GM20000 (cell line): ENCODE data around the gene CCDC43.

ENCODE experiments used
- DNase-seq: peaks from one replicate; pipeline ENCODE4 v3.0.0; 2012; ENCODE audit warnings: low spot score
- TF ChIP-seq, protein P1 (sequence below): IDR thresholded peaks from 2 replicates; pipeline ENCODE4 v1.5.1; 2012; ENCODE audit warnings: mild to moderate bottlenecking, control low read depth; ENCODE audit errors: extremely low read depth, missing control alignments

The CCDC43 gene

DNA sequence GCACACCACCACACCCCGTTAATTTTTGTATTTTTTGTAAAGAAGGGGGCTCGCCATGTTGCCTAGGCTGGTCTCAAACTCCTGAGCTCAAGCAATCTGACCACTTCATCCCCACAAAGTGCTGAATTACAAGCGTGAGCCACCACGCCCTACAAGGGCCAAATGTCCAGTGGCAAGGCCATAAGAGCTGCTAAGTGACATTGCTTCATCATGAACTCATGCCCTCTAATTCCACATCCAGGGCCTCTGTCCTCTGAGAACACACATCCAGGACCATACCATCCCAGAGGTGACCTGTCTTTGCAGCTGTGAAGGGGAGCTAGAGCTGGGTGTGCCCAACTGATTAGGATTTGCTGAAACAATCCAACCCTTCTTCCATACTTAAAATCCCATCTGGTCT lies 58.9 kb downstream of the CCDC43 start:
- TF ChIP-seq, protein P1, sequence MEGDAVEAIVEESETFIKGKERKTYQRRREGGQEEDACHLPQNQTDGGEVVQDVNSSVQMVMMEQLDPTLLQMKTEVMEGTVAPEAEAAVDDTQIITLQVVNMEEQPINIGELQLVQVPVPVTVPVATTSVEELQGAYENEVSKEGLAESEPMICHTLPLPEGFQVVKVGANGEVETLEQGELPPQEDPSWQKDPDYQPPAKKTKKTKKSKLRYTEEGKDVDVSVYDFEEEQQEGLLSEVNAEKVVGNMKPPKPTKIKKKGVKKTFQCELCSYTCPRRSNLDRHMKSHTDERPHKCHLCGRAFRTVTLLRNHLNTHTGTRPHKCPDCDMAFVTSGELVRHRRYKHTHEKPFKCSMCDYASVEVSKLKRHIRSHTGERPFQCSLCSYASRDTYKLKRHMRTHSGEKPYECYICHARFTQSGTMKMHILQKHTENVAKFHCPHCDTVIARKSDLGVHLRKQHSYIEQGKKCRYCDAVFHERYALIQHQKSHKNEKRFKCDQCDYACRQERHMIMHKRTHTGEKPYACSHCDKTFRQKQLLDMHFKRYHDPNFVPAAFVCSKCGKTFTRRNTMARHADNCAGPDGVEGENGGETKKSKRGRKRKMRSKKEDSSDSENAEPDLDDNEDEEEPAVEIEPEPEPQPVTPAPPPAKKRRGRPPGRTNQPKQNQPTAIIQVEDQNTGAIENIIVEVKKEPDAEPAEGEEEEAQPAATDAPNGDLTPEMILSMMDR = no peak
- no peak for DNase-seq

DNA sequence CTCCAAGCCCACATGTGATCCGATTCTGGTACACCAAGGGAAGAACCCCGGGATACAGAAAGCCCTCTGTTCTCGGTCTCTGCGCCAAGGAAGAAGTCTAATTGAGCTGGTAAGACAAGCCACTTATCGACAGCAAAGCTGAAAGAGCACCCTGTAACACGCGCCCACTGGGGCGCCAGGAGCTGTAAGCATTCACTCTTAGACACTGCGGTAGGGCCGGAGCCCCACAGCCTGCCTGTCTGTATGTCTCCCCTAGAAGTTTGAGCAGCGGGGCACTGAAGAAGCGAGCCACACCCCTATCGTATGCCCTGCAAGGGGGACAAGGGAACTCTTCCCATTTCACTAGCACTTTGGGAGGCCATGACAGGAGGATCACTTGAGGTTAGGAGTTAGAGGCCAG lies 60.3 kb downstream of the CCDC43 start:
- no peak for DNase-seq
- TF ChIP-seq, protein P1 = no peak

DNA sequence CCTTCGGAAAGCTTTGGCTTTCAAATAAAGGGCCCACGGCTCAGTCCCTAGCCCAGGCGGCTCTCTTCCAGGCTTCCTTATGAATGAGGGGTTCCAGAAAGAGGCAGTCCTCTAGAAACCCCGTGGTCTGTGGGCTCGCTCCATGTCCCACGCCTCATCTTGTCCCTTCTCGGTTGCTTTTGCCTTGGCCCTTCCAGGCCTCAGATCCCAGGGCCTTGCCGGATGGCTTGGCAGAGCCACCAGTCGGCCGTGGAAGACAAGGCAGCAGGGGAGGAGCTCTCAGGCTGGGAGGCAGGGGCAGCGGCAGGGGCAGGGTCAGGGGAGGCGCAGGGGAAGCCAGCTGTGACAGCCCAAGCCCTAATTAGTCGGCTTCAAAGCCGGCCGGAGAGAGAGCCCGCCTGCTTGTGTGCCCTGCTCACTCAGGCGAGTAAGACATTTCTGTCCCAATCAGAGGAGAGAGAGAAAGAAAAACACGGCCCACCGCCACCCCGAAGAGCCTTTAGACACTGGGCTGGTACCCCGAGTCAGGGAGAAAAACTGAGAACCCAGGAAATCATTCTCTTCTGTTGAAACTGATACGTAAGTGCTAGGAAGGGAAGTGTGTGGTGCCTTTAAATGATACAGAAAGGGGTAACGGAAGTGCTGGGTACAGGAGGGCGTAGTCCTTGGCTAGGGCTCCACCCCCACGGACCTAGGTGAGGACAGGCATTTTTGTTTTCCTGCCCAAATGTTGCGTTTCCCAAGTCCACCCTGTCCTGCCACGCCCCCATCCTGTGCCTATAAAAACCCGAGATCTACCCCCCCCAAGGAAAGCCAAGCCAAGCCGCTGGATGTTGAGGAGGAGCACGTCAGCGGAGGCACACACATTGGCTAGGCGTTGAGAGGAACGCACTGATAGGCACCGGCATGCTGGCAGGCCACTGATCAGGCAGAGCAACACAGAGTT lies 61.1 kb downstream of the CCDC43 start:
- TF ChIP-seq, protein P1 = no peak

DNA sequence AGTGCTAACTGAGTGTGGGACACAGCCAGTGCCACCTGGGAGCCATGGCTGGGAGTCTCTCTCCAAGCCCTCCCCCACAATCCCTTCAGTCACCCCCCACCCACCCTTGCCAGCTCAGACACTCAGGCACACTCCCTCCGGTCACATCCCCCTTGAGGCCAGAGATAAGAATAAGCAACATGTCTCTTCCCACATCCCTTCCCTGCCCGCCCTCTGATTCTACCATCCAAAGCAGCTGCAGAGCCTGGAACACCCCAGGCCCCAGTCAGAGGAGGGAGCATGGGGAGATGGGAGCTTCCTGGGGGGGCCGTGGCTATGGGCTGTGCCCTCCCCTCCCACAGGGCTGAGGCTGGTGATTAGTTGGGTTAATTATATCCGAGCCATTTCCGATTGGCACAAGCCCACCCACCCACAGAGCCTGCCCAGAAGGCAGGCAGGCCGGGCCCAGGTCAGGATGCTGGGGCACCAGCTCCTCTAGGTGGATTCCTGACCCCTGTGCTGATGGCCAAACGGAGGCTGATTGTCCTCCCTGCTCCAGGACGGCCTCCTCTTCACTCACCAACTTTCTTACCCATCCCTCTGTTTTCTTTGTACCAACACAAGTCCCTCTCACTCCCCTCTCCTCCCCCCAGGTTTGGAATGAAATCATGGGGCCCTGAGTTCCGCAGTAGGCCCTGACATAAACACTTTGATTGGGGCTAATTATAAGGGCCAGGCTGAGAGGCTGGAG lies 61.9 kb downstream of the CCDC43 start:
- no peak for DNase-seq
- TF ChIP-seq, protein P1 = no peak

More for the DNA sequence above, 61.1 kb downstream of the CCDC43 start:
- peak; percentile 59 for DNase-seq
